HG02610 (cell line): ENCODE data around the gene SMAD2.
"Not testable (repeated sequence)": the region's sequence is repeated elsewhere in the genome, so short reads cannot be mapped to it uniquely, and the experiment has no call there.

Experiments used
- ATAC-seq: cut with Tn5 transposase; IDR thresholded peaks from one replicate; pipeline ENCODE4 v1.9.1; 2021; ENCODE audit warnings: mild to moderate bottlenecking, moderate library complexity; ENCODE audit not compliant: unreplicated experiment

Gene SMAD2

GRCh38 chr18:47930199-47930930 lies at the start of gene SMAD2:
Gene SMAD2, minus strand, starts transcription at chr18:47930659. Its CDS starts 33,903 bp downstream, at chr18:47896756.
- peak; percentile 68 for ATAC-seq

GRCh38 chr18:47979611-47980200 lies 49.2 kb upstream of the SMAD2 start:
- ATAC-seq = no peak

- no peak for ATAC-seq
Measured at GRCh38 chr18:47978603-47979002, 48.1 kb upstream of the SMAD2 start.

DNA sequence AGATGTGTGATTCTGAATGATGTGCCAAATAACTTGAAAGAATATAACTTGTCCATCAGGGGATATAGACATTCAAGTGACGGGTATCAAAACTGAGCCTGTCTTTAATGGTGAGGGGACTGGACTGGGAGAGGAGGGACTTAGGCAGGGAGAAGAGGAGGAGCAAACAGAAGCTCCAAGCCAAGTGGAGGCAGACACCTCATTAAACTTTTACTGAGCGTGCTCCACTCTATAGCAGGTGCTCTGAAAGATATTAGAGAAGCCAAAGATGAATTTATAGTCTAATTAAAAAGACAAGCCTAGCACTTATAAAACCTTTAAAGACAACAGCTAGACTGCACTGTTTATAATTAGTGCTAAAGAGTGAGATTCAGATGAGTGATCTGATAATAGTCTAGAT lies 47.7 kb upstream of the SMAD2 start:
- ATAC-seq = no peak

DNA sequence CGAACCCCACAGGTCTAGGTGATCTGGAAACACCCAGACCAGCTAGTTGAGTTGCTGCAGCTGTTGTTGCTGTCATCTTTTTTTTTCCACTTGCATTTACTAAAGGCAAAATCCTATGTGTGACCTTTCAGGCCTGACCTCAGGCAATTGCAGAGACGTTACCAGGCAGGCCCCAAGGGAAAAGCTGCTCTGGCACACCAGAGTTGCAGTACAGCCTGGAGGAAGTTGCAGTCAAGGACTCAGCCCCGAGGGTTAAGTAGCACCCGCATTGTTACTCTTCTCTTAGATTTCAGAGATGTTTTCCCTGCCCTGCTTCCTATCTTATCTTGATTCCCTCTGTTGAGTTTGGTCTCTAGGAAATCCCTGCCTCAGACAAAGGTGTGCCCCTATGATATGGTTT lies 45.2 kb upstream of the SMAD2 start:
- ATAC-seq = no peak

DNA sequence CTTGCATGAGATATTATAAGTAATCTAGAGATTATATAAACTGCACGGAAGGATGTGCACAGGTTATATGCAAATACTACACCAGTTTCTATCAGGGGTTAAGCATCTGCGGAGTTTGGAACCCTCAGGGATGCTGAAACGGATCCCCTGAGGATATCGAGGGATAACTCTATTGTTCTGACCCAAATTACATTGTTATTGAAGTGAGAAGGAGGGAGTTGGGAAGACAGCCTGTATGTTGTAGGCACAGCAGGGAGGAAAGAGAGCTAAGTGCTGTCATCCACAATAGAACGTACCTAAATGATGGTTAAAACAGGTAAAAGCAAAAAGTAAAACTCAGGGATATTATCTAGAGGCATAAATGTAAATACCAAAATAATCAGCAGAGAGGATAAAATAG lies 44.6 kb upstream of the SMAD2 start:
- ATAC-seq = no peak

DNA sequence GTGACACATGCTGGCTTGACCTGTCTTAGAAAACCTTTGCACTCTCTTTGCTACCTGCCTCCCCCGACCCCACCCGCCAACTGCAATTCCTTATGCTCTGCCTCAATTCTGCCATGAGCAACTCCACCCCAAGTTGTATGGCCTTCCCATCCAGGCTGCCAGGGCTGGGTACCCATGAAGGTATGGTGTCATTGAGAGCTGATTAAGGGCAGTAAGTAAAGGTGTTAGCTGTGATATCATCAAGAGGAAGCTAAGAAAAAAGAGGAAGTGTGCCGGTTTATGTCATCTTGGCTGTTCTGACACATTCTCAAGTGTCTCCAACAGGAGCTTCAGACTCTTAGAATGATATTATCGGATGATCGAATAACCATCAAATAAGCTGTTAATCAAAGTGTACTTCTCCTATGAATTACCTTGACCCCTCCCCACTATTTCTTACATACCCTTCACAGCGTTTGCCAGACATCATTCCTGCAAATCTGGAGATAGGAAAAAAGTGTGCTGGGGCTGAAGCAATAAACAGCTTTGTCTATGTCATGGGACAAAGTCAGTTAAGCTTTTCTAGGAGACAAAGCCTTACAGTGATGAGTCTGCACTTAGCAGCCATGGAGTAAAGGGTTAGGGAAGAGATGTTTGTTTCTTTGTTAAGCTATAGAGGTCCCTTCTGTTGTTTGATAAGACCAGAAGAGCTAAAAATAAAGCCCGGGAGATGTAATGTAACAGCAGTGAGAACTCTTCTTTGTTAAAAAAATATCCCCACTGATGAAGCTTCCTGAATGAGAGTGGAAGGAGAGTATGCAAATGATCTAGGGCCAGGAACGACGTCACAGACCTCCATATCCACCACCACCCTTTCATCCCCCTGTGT lies 40.4 kb upstream of the SMAD2 start:
- ATAC-seq = peak; percentile 56

- no peak for ATAC-seq
Measured at GRCh38 chr18:47969816-47970215, 39.4 kb upstream of the SMAD2 start.

- ATAC-seq = no peak
Measured at GRCh38 chr18:47968721-47969120, 38.3 kb upstream of the SMAD2 start.

GRCh38 chr18:47968006-47968676 lies 37.7 kb upstream of the SMAD2 start:
- no peak for ATAC-seq

DNA sequence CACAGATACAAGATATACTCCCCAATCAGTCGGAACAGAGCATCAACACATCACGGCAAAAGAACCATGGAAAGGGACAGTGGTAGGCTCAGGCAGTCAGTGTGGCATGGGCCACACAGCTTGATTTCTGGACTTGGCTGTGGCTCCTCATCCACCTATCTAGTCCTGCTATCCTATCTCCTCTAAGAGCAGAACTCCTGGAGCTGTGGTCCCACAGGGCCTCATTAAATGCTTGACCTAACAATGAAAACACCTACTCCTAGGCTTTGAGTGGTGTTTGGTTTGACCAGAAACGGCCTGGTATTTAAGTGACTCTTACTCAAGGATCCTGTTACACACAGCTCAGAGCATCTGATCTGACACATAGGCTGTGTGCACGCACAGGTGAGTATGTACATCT lies 33.6 kb upstream of the SMAD2 start:
- no peak for ATAC-seq

DNA sequence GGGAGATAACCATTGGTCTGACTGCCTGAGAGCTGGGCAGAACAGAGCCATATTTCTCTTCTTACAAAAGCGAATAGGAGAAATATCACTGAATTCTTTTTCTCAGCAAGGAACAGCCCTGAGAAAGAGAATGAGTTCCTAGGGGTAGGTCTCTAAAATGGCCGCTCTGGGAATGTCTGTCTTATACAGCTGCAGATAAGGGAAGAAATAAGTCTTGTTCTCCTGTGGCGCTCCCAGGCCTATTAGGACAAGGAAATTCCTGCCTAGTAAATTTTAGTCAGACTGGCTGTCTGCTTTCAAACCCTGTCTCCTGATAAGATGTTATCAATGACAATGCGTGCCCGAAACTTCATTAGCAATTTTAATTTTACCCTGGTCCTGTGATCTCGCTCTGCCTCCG lies 30.5 kb upstream of the SMAD2 start:
- ATAC-seq = not testable (repeated sequence)

GRCh38 chr18:47953471-47953931 lies 23.0 kb upstream of the SMAD2 start:
- ATAC-seq = peak; percentile 82

GRCh38 chr18:47950511-47950910 lies 20.1 kb upstream of the SMAD2 start:
- ATAC-seq = no peak

DNA sequence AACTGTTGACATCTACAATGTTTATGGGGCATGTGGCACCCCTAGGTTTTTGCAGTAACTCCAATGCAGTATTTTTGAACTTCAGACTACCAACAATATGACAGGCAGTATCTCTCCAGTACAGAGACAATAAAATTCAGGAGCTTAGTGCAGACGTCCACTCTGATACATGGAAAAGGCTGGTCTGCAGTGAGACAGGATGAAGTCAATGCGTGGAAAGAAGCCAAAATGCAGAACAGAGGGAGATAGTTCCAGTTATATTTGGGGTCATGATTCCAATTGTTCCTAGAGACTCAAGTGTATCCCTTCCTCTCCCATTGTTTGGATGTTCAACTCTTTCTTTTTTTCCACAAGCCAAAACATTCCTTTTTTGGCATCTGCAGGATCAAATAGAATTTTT lies 18.7 kb upstream of the SMAD2 start:
- ATAC-seq = no peak

DNA sequence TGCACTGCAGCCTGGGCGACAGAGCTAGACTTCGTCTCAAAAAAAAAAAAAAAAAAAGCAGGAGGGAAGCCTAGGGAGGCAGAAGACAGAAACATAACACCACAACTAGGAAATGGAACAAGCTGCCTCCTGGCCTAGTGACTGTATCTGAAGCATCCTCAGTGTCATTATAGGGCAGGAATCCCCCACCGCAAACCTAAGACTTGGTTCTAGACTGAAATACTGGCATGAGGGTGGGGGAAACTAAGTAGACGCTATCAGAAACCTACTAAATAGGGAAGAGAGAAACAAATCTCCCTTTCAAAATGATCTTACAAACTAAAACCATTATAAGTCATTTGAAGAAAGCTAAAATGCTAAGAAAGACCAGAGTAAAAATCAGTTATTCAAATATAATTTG lies 16.4 kb upstream of the SMAD2 start:
- ATAC-seq = no peak

GRCh38 chr18:47944972-47945852 lies 14.8 kb upstream of the SMAD2 start:
- ATAC-seq = no peak

- no peak for ATAC-seq
Measured at GRCh38 chr18:47936952-47937351, 6.5 kb upstream of the SMAD2 start.

GRCh38 chr18:47935321-47936055 lies 5.0 kb upstream of the SMAD2 start:
- ATAC-seq = no peak
